ENCODE data around the gene TGOLN2. TPM values are rescaled to one million over a fixed set of nuclear protein-coding genes. Genes with fewer than 3 reads are reported as not detected.
A peak's percentile ranks its signal among the peaks of the same experiment; 100 is the strongest.
"Not testable (repeated sequence)": the region's sequence is repeated elsewhere in the genome, so short reads cannot be mapped to it uniquely, and the experiment has no call there.

The TGOLN2 gene
- total and polyA plus RNA-seq, 2 experiments from 2014 or later, result 20.1 to 56.1 TPM

DNA sequence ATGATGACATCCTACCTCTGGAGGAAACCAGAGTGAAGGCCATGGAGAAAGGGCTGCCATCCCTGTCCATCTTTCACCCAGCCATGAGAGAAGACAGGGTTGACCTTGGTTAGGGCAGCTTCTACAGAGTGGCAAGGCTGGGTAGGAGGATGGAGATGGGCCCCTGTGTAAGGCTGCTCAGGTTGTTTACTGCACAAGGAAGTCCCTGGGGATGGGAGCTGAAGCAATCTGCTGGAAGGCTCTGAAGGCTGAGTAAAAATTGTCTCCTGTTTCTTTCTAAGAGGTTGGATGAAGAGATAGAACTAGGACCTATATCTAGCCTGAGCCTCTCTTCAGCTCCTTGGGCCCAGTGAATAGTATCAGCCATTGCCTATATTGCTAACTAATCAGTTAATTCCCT is 41.1 kb upstream of the TGOLN2 start:
- TF ChIP-seq, protein P1, sequence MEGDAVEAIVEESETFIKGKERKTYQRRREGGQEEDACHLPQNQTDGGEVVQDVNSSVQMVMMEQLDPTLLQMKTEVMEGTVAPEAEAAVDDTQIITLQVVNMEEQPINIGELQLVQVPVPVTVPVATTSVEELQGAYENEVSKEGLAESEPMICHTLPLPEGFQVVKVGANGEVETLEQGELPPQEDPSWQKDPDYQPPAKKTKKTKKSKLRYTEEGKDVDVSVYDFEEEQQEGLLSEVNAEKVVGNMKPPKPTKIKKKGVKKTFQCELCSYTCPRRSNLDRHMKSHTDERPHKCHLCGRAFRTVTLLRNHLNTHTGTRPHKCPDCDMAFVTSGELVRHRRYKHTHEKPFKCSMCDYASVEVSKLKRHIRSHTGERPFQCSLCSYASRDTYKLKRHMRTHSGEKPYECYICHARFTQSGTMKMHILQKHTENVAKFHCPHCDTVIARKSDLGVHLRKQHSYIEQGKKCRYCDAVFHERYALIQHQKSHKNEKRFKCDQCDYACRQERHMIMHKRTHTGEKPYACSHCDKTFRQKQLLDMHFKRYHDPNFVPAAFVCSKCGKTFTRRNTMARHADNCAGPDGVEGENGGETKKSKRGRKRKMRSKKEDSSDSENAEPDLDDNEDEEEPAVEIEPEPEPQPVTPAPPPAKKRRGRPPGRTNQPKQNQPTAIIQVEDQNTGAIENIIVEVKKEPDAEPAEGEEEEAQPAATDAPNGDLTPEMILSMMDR (IDR thresholded peaks at IDR 0.05; ENCODE audit: low read depth, low read length), result no peak
- Histone ChIP-seq H3K27me3 (no peaks in the 10 kb centered on the region), H3K27ac (no peak overlapping the region), H3K4me3 (no peak overlapping the region), H3K9me3 (ENCODE audit: low read depth) (no peaks in the 10 kb centered on the region), H3K36me3 (no peaks in the 10 kb centered on the region), H3K4me1 (ENCODE audit: low read depth) (no peaks in the 10 kb centered on the region)
- DNase-seq (ENCODE audit: low read depth in 1 of 2, low spot score in 1 of 2), result no peak

DNA sequence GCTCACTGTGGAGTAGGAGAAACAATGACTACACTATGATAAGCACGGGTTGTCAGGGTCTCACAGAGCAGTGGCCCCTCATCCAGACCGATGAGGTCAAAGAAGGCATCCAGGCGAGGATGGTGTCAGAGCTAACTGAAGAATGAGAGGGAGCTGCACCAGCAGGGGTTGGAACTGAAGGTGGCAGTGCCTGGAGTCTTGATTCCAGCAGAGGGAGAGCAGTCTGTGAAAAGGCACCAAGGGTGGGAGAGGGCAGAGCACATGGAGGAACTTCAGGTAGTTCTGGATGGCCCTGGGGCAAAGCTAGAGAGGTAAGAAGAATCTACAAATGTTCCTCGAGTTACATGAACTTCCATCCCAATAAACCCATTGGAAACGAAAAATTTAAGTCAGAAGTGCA is 39.4 kb upstream of the TGOLN2 start:
- no peaks in the 10 kb centered on the region for H3K36me3 ChIP-seq
- no peak for DNase-seq (ENCODE audit: low read depth in 1 of 2, low spot score in 1 of 2)
- H3K4me1 ChIP-seq (ENCODE audit: low read depth), result no peaks in the 10 kb centered on the region
- no peak overlapping the region for H3K4me3 ChIP-seq
- no peaks in the 10 kb centered on the region for H3K9me3 ChIP-seq (ENCODE audit: low read depth)
- TF ChIP-seq, protein P1 (IDR thresholded peaks at IDR 0.05; ENCODE audit: low read depth, low read length), result no peak
- no peak overlapping the region for H3K27ac ChIP-seq
- no peaks in the 10 kb centered on the region for H3K27me3 ChIP-seq

DNA sequence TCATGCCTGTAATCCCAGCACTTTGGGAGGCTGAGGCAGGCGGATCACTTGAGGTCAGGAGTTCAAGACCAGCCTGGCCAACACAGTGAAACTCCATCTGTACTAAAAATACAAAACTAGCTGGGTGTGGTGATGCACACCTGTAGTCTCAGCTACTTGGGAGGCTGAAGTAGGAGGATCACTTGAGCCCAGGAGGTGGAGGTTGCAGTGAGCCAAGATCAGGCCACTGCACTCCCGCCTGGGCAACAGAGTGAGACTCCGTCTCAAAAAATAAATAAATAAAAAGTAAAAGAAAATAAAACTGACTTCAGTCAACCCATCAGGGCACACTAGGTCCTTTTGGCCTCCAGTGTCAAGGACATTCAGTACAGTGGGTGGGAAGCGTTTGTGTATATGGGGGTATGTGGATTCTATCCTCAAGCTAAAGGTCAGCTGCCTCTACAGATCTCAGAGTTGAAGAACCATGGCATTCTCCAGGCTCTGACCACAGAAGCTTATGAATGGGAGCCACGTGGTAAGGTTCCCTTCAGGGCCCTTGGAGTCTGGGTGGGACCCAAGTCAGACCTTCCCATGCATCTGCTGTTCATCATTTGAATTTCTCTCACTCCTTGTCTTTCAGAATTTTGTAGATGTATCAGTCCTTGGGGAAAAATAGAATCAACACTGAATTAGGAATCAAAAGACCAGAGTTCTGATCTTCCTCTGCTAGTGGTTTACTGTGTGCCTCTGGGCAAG is 35.0 kb upstream of the TGOLN2 start:
- not testable (repeated sequence) for H3K4me3 ChIP-seq; H3K36me3 ChIP-seq; H3K9me3 ChIP-seq (ENCODE audit: low read depth); H3K27ac ChIP-seq; DNase-seq (ENCODE audit: low read depth in 1 of 2, low spot score in 1 of 2); H3K27me3 ChIP-seq; H3K4me1 ChIP-seq (ENCODE audit: low read depth)

DNA sequence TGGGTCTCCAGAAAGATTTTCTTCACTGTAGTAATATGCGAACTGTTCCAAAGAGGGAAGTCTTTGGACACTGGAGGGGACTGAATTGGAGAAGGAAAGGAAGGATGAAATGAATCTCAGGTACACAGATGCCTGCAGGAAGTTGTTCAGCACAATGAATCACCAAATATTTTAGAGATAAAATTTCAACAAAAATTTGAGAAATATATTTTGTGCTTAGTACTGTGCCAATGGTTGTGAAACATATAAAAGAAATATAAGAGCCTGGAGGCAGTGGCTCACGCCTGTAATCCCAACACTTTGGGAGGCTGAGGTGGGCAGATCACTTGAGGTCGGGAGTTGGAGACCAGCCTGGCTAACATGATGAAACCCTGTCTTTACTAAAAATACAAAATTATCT is 29.9 kb upstream of the TGOLN2 start:
- Histone ChIP-seq H3K4me1 (ENCODE audit: low read depth) (no peaks in the 10 kb centered on the region), H3K27ac (no peak overlapping the region), H3K9me3 (ENCODE audit: low read depth) (no peaks in the 10 kb centered on the region), H3K36me3 (peaks cover 4% of the 10 kb centered on the region), H3K4me3 (no peak overlapping the region), H3K27me3 (no peaks in the 10 kb centered on the region)
- TF ChIP-seq, protein P1 (IDR thresholded peaks at IDR 0.05; ENCODE audit: low read depth, low read length), result no peak
- DNase-seq (ENCODE audit: low read depth in 1 of 2, low spot score in 1 of 2), result peak in 1 of 2 donors; percentile 5

DNA sequence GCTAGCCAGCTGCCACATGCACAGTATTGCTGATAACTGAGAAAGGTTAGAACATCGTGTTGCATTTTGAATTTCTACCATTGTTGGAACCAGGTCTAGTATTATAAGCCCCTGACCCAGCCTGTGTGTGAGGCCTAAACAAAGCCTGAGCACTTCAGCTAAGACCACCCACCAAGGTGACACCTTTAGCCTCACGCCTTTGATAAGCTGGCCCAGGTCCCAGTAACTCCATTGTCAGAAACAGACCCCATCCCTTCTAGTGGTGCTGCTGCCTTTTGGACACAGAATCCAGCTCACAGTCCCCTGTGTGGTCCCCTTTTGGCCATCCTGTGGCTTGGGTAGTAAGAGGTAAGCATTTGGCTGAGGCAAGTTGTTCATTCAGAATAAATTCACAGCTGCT is 28.4 kb upstream of the TGOLN2 start:
- TF ChIP-seq, protein P1 (IDR thresholded peaks at IDR 0.05; ENCODE audit: low read depth, low read length), result no peak
- H3K27me3 ChIP-seq, result no peaks in the 10 kb centered on the region
- no peak overlapping the region for H3K4me3 ChIP-seq
- no peak for DNase-seq (ENCODE audit: low read depth in 1 of 2, low spot score in 1 of 2)
- H3K4me1 ChIP-seq (ENCODE audit: low read depth), result no peaks in the 10 kb centered on the region
- peaks cover 4% of the 10 kb centered on the region for H3K36me3 ChIP-seq
- H3K9me3 ChIP-seq (ENCODE audit: low read depth), result no peaks in the 10 kb centered on the region
- H3K27ac ChIP-seq, result no peak overlapping the region

DNA sequence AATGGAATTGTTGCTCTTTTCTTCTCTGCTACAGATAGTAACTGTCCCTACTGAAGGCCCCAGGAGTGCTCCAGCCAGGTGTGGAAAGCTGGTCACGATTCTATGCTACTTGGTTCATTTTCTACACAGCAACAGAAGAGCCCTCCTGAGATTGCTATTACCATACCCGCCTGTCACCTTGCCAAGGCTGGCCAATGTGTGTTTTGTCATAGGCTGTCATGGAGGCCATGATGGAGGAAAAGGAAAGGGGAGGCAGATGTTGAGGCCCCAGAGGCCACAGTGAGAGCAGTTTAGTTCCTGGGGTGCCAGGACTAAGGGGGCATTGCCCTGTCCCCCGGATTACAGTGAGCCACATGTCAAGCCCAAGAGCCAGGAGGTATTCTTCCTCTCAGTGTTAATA is 27.7 kb upstream of the TGOLN2 start:
- no peaks in the 10 kb centered on the region for H3K4me1 ChIP-seq (ENCODE audit: low read depth)
- no peaks in the 10 kb centered on the region for H3K27me3 ChIP-seq
- TF ChIP-seq, protein P1 (IDR thresholded peaks at IDR 0.05; ENCODE audit: low read depth, low read length), result no peak
- peak in 1 of 2 donors; percentile 5 for DNase-seq (ENCODE audit: low read depth in 1 of 2, low spot score in 1 of 2)
- peak overlapping the region; percentile 51 for H3K4me3 ChIP-seq
- peaks cover 4% of the 10 kb centered on the region for H3K36me3 ChIP-seq
- no peaks in the 10 kb centered on the region for H3K9me3 ChIP-seq (ENCODE audit: low read depth)
- H3K27ac ChIP-seq, result no peak overlapping the region
